K562 (cell line): Measurements from ENCODE around the gene SYT14. TPM values are rescaled to one million over a fixed set of nuclear protein-coding genes. Genes with fewer than 3 reads are reported as not detected.
A peak's percentile ranks its signal among the peaks of the same experiment; 100 is the strongest.

Experiments used
- ATAC-seq: fragments of 200-7000 bp; cut with Tn5 transposase; 3 replicates; pipeline ENCODE4 v1.9.1; 2020; ENCODE audit warnings: moderate library complexity
- Bru-seq: library from RNA; stranded (reverse); fragments of 400-500 nt; gene quantifications from one replicate; lab custom pipeline; 2021; lab: Mats Ljungman, UMichigan
- BruChase-seq, 2 experiments: library from RNA; stranded (reverse); fragments of 400-500 nt; gene quantifications; one replicate each; lab custom pipeline; 2021; lab: Mats Ljungman, UMichigan
- BruUV-seq: library from RNA; stranded (reverse); fragments of 400-500 nt; replicated peaks from 2 replicates; lab custom pipeline; 2021; lab: Mats Ljungman, UMichigan
- CTCF ChIA-PET: fragments of 300-600 bp; formaldehyde crosslinking; extraction: SDS; loops from one replicate; lab custom pipeline; 2021; ENCODE audit warnings: low intra/inter-chr PET ratio; lab: Yijun Ruan, JAX
- POLR2A ChIA-PET: fragments of 300-600, 350-650 bp; sonication (Branson Sonifier 250); formaldehyde crosslinking; extraction: SDS; loops from one replicate; lab custom pipeline; 2021; ENCODE audit warnings: antibody characterized with exemption, inconsistent platforms; lab: Yijun Ruan, JAX
- DNase-seq, 4 experiments: peaks; one replicate each; pipeline versions ENCODE4 v3.0.0 to v3.0.0-alpha.2; 2011 to 2018; ENCODE audit warnings: low spot score in 3 of 4, mixed read lengths in 3 of 4; ENCODE audit errors: extremely low read depth in 1 of 4
- FAIRE-seq: peaks from 2 replicates; lab custom pipeline; 2011; peaks lifted over from hg19 to GRCh38; lab: Jason Lieb, UNC
- H2AFZ ChIP-seq: 2 replicates; pipeline ENCODE4 v1.6.0; 2011; ENCODE audit warnings: low read depth, low read length, control low read depth, inconsistent platforms
- H3K27ac ChIP-seq: fragments of 200-600 bp; 3 replicates; pipeline ENCODE4 v1.8.0; 2011; ENCODE audit warnings: low read depth, mild to moderate bottlenecking, control low read depth, inconsistent platforms, low read length, moderate library complexity, mixed read lengths; ENCODE audit errors: extremely low read depth
- H3K27me3 ChIP-seq, 2 experiments: fragments of 300-600 bp in 1 of 2; 2 replicates in 1 of 2; 3 replicates in 1 of 2; pipeline versions ENCODE4 v1.6.0 to v1.8.0; 2011; ENCODE audit warnings: inconsistent platforms in 2 of 2, low read length in 2 of 2, mild to moderate bottlenecking in 1 of 2, mixed read lengths in 1 of 2, moderate library complexity in 1 of 2; ENCODE audit not compliant: control insufficient read depth in 2 of 2, insufficient read depth in 2 of 2
- H3K36me3 ChIP-seq: fragments of 300-600 bp; 3 replicates; pipeline ENCODE4 v1.8.0; 2011; ENCODE audit warnings: mild to moderate bottlenecking, low read length, inconsistent platforms; ENCODE audit not compliant: control insufficient read depth, insufficient read depth
- H3K4me1 ChIP-seq, 2 experiments: fragments of 200-600 bp in 1 of 2; replicated peaks in 1 of 2; 2 replicates in 1 of 2; 3 replicates in 1 of 2; pipeline versions ENCODE4 v1.5.1 to v1.8.0; 2011; ENCODE audit warnings: inconsistent platforms in 2 of 2, low read length in 2 of 2, mild to moderate bottlenecking in 1 of 2, mixed read lengths in 1 of 2, moderate library complexity in 1 of 2; ENCODE audit not compliant: control insufficient read depth in 2 of 2, insufficient read depth in 2 of 2
- H3K4me2 ChIP-seq: 2 replicates; pipeline ENCODE4 v1.6.1; 2011; ENCODE audit warnings: low read length, control low read depth, inconsistent platforms, mixed read lengths; ENCODE audit not compliant: insufficient read depth
- H3K4me3 ChIP-seq: fragments of 200-600 bp; sonication (generic), shearing (Covaris generic); 2 replicates; pipeline ENCODE4 v1.5.1; 2016; ENCODE audit warnings: control low read depth, inconsistent platforms
- H3K79me2 ChIP-seq: fragments of 200-600 bp; 3 replicates; pipeline ENCODE4 v1.8.0; 2011; ENCODE audit warnings: low read length, inconsistent platforms; ENCODE audit not compliant: control insufficient read depth, insufficient read depth
- H3K9ac ChIP-seq, 2 experiments: 2 replicates each; pipeline versions ENCODE4 v1.6.0 to v1.6.1; 2011; ENCODE audit warnings: low read depth in 2 of 2, low read length in 2 of 2, control low read depth in 1 of 2, inconsistent platforms in 1 of 2, mild to moderate bottlenecking in 1 of 2, mixed read lengths in 1 of 2; ENCODE audit not compliant: insufficient read depth in 1 of 2
- H3K9me1 ChIP-seq: one replicate; pipeline ENCODE4 v1.6.0; 2011; ENCODE audit warnings: inconsistent platforms, mild to moderate bottlenecking, low read length, moderate library complexity; ENCODE audit not compliant: control insufficient read depth, insufficient read depth
- H3K9me3 ChIP-seq: replicated peaks from 2 replicates; pipeline ENCODE4 v1.5.1; 2011; ENCODE audit warnings: low read depth, low read length, inconsistent platforms; ENCODE audit not compliant: control insufficient read depth, insufficient read depth
- H4K20me1 ChIP-seq: replicated peaks from 2 replicates; pipeline ENCODE4 v1.6.1; 2011; ENCODE audit warnings: low read length, inconsistent platforms, mixed read lengths; ENCODE audit not compliant: control insufficient read depth, insufficient read depth
- GABPA ChIP-seq: fragments of 200-800 bp; sonication (Bioruptor generic); conservative IDR thresholded peaks from 2 replicates; pipeline ENCODE4 v1.6.1; 2016; ENCODE audit warnings: low read depth, missing genetic modification characterization, missing compliant biosample characterization
- GATAD2A ChIP-seq: fragments of 450-650 bp; IDR thresholded peaks from 2 replicates; pipeline ENCODE4 v1.6.1; 2017
- MTF1 ChIP-seq: fragments of 250-450 bp; sonication (Bioruptor Pico); IDR thresholded peaks from 2 replicates; pipeline ENCODE4 v1.9.0; 2021; ENCODE audit warnings: moderate library complexity, mild to moderate bottlenecking, inconsistent platforms, borderline replicate concordance
- NR4A1 ChIP-seq, 2 experiments: fragments of 250-450 bp in 1 of 2; fragments of 450-650 bp in 1 of 2; sonication (Bioruptor Pico) in 1 of 2; IDR thresholded peaks; 2 replicates each; pipeline versions ENCODE4 v1.4.0 to v1.6.1; 2016 to 2020; ENCODE audit warnings: mild to moderate bottlenecking in 2 of 2, missing compliant biosample characterization in 1 of 2, missing genetic modification characterization in 1 of 2, moderate library complexity in 1 of 2
- SREBF1 ChIP-seq: fragments of 150-350 bp; IDR thresholded peaks from 2 replicates; pipeline ENCODE4 v1.6.1; 2014; ENCODE audit warnings: antibody characterized with exemption, low read depth, low read length, borderline replicate concordance
- SRSF3 ChIP-seq: fragments of 200-400 bp; formaldehyde crosslinking; IDR thresholded peaks from 2 replicates; pipeline ENCODE4 v1.6.1; 2016; ENCODE audit warnings: mild to moderate bottlenecking, low read length, moderate library complexity; ENCODE audit not compliant: insufficient read depth
- SRSF9 ChIP-seq: fragments of 200-400 bp; formaldehyde crosslinking; IDR thresholded peaks from 2 replicates; pipeline ENCODE4 v1.6.1; 2017; ENCODE audit warnings: low read depth, low read length, borderline replicate concordance
- TAL1 ChIP-seq: fragments of 450-650 bp; IDR thresholded peaks from 2 replicates; pipeline ENCODE4 v1.6.1; 2016; ENCODE audit warnings: mild to moderate bottlenecking
- WHSC1 ChIP-seq: IDR thresholded peaks from one replicate; pipeline ENCODE4 v1.6.1; 2012; ENCODE audit warnings: low read length, control low read depth, inconsistent platforms
- ZNF134 ChIP-seq: fragments of 250-450 bp; sonication (Bioruptor Pico); conservative IDR thresholded peaks from 2 replicates; pipeline ENCODE4 v1.4.0; 2020
- ZNF644 ChIP-seq: fragments of 200-800 bp; sonication (Bioruptor generic); IDR thresholded peaks from 2 replicates; pipeline ENCODE4 v1.6.1; 2016; ENCODE audit warnings: low read depth, missing genetic modification characterization, missing compliant biosample characterization
- ZSCAN29 ChIP-seq: fragments of 450-650 bp; IDR thresholded peaks from 2 replicates; pipeline ENCODE4 v1.6.1; 2017
- WGBS: fragments of 100-300 bp; shearing (Covaris generic); methylation state at CpG from one replicate; pipeline ENCODE4 v1.1.6; 2016; ENCODE audit warnings: low coverage, mixed read lengths; ENCODE audit not compliant: insufficient coverage; ENCODE audit errors: missing lambda C conversion rate; 5-methylcytosine and 5-hydroxymethylcytosine counted together
- in situ Hi-C: fragments of 300-500 bp; cut with MboI; formaldehyde crosslinking; loops from 4 replicates; pipeline ENCODE4 v1.15.0; 2018; ENCODE audit warnings: inconsistent platforms, mixed read lengths
- intact Hi-C: fragments of 100-400 bp; cut with micrococcal nuclease; formaldehyde crosslinking; loops from 2 replicates; pipeline ENCODE4 v1.14.2; 2022
- long read RNA-seq, 3 experiments: library from polyadenylated mRNA in 2 of 3; library from RNA in 1 of 3; unstranded in 2 of 3; stranded (forward) in 1 of 3; transcript quantifications; one replicate each; pipeline ENCODE4 v2.0.0, GENCODE V29; 2019 to 2022
- polyA minus RNA-seq, 3 experiments: library from RNA; depleted of rRNA, polyadenylated mRNA; stranded (reverse); fragments of >200 nt; gene quantifications; 2 replicates each; pipeline ENCODE4 v1.2.3, GENCODE V29; 2011
- polyA plus RNA-seq, 8 experiments: library from polyadenylated mRNA; depleted of rRNA in 4 of 8; stranded (reverse) in 5 of 8; unstranded in 3 of 8; fragments of >200 nt; fragmentation: Nextera tagmentation in 2 of 8; fragmentation: Illumina TruSeq in 1 of 8; extraction: Ambion mirVana in 2 of 8; extraction: Trizol in 1 of 8; gene quantifications; 2 replicates each; pipeline versions ENCODE4 v1.2.1 to v1.2.3, GENCODE V29; 2011 to 2014; ENCODE audit warnings: inconsistent platforms in 1 of 8, missing spikeins in 1 of 8
- total RNA-seq, 7 experiments: library from RNA; depleted of rRNA in 6 of 7; stranded (reverse); fragments of >200 nt in 6 of 7; fragmentation: Illumina TruSeq in 2 of 7; extraction: Trizol in 2 of 7; gene quantifications; 2 replicates each; pipeline versions ENCODE4 v1.2.1 to v1.2.3, GENCODE V29; 2011 to 2021; ENCODE audit warnings: low replicate concordance in 1 of 7
- TF ChIP-seq, protein P1 (sequence below): fragments of 250-450 bp; sonication (Bioruptor Pico); IDR thresholded peaks from 2 replicates; pipeline ENCODE4 v1.8.0; 2021; ENCODE audit warnings: moderate library complexity, mild to moderate bottlenecking, inconsistent platforms

The SYT14 gene
- total RNA-seq (2011; cell fraction: chromatin; rRNA removed; ENCODE audit: low replicate concordance) = not detected in 2 replicates
- total RNA-seq (2011; cell fraction: nucleolus; rRNA removed) = not detected in 2 replicates
- total RNA-seq (2011; cell fraction: nucleoplasm; rRNA removed) = 0.23 TPM in 1 of 2 replicates, not detected in the other
- total RNA-seq (2014; rRNA removed) (not detected in 2 replicates), total RNA-seq (2014; rRNA removed; fragmentation: Illumina TruSeq; extraction: Trizol) (0.03 TPM in 1 of 2 replicates, not detected in the other), total RNA-seq (2015; rRNA removed; fragmentation: Illumina TruSeq; extraction: Trizol) (not detected in 2 replicates), total RNA-seq (2021) (0.07 TPM in 1 of 2 replicates, not detected in the other), polyA plus RNA-seq (2011; rRNA removed) (0.04 TPM in 1 of 2 replicates, not detected in the other), polyA plus RNA-seq (2014; fragmentation: Illumina TruSeq; extraction: Trizol) (not detected in 2 replicates), polyA plus RNA-seq (2014; fragmentation: Nextera tagmentation; extraction: Ambion mirVana) (not detected), polyA plus RNA-seq (2014; rRNA removed) (0.01 TPM in 1 of 2 replicates, not detected in the other), polyA minus RNA-seq (2011; rRNA and poly(A)+ RNA removed) (not detected in 2 replicates), Bru-seq, nascent RNA (percentile 10 among the genes with signal in this experiment), BruChase-seq, experiment 1, labeled RNA remaining after a 2-hour chase (percentile 15 among the genes with signal in this experiment), BruChase-seq, experiment 2, labeled RNA remaining after a 6-hour chase (percentile 12 among the genes with signal in this experiment)
- polyA plus RNA-seq (2011; cell fraction: cytosol; rRNA removed) = not detected in 2 replicates
- polyA plus RNA-seq (2011; cell fraction: nucleus; rRNA removed) = not detected in 2 replicates
- 0.01 TPM in 2 replicates for polyA plus RNA-seq (2012)
- not detected in 2 replicates for polyA minus RNA-seq (2011; cell fraction: cytosol; rRNA and poly(A)+ RNA removed)
- not detected in 2 replicates for polyA minus RNA-seq (2011; cell fraction: nucleus; rRNA and poly(A)+ RNA removed)
- long read RNA-seq, experiment 1 = 0 reads
- long read RNA-seq, experiment 2 = 0 reads
- long read RNA-seq, experiment 3 = 0 reads

DNA sequence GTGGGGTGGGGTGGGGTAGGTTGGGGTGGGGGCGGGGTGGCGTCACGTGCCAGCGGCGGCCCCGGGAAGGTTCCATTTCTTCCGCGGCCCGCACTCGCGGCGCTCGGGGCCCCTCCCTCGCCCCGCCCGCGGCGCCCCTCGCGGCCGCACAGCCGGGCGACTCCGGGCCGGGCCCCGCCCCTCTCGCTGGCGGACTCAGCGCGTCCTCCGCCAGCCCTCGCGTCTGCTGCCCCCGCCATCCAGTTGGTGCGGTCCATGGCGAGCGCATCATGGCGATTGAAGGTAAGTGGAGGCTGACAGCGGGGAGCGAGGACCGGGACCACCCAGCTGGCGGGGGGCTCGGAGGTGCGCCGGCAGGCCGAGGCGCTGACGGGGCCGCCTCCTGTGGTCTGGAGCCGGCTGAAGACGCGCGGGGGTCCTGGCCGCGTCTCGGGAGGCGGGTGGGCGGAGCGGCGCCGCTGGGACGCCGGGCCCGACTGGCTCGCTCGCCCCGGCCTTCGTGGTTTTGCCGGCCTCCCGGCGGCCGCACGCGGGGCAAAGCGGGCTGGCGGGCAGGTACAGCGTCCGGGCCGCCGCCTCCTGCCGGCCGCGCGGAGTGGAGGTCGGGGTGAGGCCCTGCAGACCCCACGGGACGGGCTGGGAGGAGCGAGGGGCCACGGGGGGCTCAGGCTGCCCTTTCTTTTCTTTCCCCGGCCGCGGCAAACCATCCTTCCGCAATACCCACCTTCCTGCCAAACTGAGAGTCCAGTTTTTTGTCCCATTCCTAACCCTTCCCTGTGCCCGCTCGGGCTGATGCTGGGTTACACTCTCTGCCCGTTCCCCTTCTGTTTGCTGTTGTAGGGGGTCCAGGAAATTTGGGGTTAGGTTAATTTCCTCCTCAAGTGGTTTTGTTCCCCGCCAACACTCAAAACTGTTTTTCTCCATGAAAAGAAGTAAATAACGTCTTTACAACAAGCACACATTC, at the start of gene SYT14:
Gene SYT14, plus strand, starts transcription at position 222 of the 964 bp plus-strand sequence. Its CDS starts 48 bp downstream, at position 270.
- no peaks in the 10 kb centered on the region for H4K20me1 ChIP-seq
- no peak within 1 kb of the TSS for H3K9ac ChIP-seq
- no peak for FAIRE-seq
- CTCF ChIA-PET = no interaction called here
- H2AFZ ChIP-seq = no peak within 1 kb of the TSS
- no peaks in the 10 kb centered on the region for H3K36me3 ChIP-seq
- no peak for ATAC-seq
- DNase-seq = peak in 3 of 4 experiments; percentile 12 to 15 (median 13)
- BruUV-seq = no TSS peak
- no peak within 1 kb of the TSS for H3K27ac ChIP-seq
- in situ Hi-C loops (no loop called here), intact Hi-C loops (no loop called here)
- POLR2A ChIA-PET = no interaction called here
- peaks cover 0 to 3% of the 10 kb centered on the region in 2 experiments; a peak in 1 of 5 replicates for H3K4me1 ChIP-seq
- H3K4me2 ChIP-seq = no peak within 1 kb of the TSS
- WGBS = 23% methylated on average over 26 of the region's 98 CpGs
- no peaks in the 10 kb centered on the region for H3K79me2 ChIP-seq
- H3K27me3 ChIP-seq = peaks cover 2 to 4% of the 10 kb centered on the region in 2 experiments; a peak in 2 of 5 replicates
- no peak within 1 kb of the TSS for H3K4me3 ChIP-seq
- H3K9me3 ChIP-seq = no peaks in the 10 kb centered on the region
- H3K9me1 ChIP-seq = no peaks in the 10 kb centered on the region
- TF ChIP-seq ZNF644 (tag) (no peak), SRSF3 (no peak), SREBF1 (no peak), WHSC1 (no peak), ZSCAN29 (no peak), GATAD2A (no peak), GABPA (no peak), NR4A1 (CRISPR knock-in tag; IDR thresholded peaks at IDR 0.05) (no peak), NR4A1 (tag; IDR thresholded peaks at IDR 0.05) (no peak), TAL1 (no peak), MTF1 (CRISPR knock-in tag) (no peak), SRSF9 (no peak), ZNF134 (CRISPR knock-in tag) (no peak)
- TF ChIP-seq, protein P1, sequence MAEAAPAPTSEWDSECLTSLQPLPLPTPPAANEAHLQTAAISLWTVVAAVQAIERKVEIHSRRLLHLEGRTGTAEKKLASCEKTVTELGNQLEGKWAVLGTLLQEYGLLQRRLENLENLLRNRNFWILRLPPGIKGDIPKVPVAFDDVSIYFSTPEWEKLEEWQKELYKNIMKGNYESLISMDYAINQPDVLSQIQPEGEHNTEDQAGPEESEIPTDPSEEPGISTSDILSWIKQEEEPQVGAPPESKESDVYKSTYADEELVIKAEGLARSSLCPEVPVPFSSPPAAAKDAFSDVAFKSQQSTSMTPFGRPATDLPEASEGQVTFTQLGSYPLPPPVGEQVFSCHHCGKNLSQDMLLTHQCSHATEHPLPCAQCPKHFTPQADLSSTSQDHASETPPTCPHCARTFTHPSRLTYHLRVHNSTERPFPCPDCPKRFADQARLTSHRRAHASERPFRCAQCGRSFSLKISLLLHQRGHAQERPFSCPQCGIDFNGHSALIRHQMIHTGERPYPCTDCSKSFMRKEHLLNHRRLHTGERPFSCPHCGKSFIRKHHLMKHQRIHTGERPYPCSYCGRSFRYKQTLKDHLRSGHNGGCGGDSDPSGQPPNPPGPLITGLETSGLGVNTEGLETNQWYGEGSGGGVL (CRISPR knock-in tag) = no peak
